HG03103 (cell line): ENCODE results near the gene ZNF497.
"Not testable (repeated sequence)": the region's sequence is repeated elsewhere in the genome, so short reads cannot be mapped to it uniquely, and the experiment has no call there.

Source experiments
- ATAC-seq: cut with Tn5 transposase; IDR thresholded peaks from one replicate; pipeline ENCODE4 v1.9.1; 2021; ENCODE audit warnings: low read depth; ENCODE audit not compliant: unreplicated experiment

ZNF497 gene

GRCh38 chr19:58350871-58351557, 11.5 kb downstream of the ZNF497 start:
- ATAC-seq = no peak

- ATAC-seq = no peak
Measured at GRCh38 chr19:58350001-58350861, 12.3 kb downstream of the ZNF497 start.

GRCh38 chr19:58349590-58349989, 13.0 kb downstream of the ZNF497 start:
- no peak for ATAC-seq

GRCh38 chr19:58348080-58348479, 14.5 kb downstream of the ZNF497 start:
- ATAC-seq = not testable (repeated sequence)

GRCh38 chr19:58346961-58347929, 15.3 kb downstream of the ZNF497 start:
- peak; percentile 78 for ATAC-seq

- no peak for ATAC-seq
Measured at GRCh38 chr19:58345558-58345957, 17.0 kb downstream of the ZNF497 start.

GRCh38 chr19:58338825-58339558, 23.6 kb downstream of the ZNF497 start:
- ATAC-seq = no peak

GRCh38 chr19:58338336-58338735, 24.2 kb downstream of the ZNF497 start:
- ATAC-seq = no peak

- ATAC-seq = no peak
Measured at GRCh38 chr19:58336820-58337219, 25.7 kb downstream of the ZNF497 start.

- no peak for ATAC-seq
Measured at GRCh38 chr19:58336216-58336615, 26.3 kb downstream of the ZNF497 start.

- no peak for ATAC-seq
Measured at GRCh38 chr19:58335630-58336029, 26.9 kb downstream of the ZNF497 start.

GRCh38 chr19:58334691-58335249, 27.8 kb downstream of the ZNF497 start:
- no peak for ATAC-seq

- no peak for ATAC-seq
Measured at GRCh38 chr19:58332697-58333096, 29.9 kb downstream of the ZNF497 start.

- ATAC-seq = no peak
Measured at GRCh38 chr19:58330458-58330857, 32.1 kb downstream of the ZNF497 start.

- no peak for ATAC-seq
Measured at GRCh38 chr19:58328999-58329398, 33.6 kb downstream of the ZNF497 start.

- peak; percentile 80 for ATAC-seq
Measured at GRCh38 chr19:58326914-58327726, 35.4 kb downstream of the ZNF497 start, which contains the start of gene ZSCAN22. Gene ZSCAN22 (plus strand): TSS chr19:58326994. CDS start chr19:58334803, 7,809 bp downstream.

GRCh38 chr19:58326501-58326913, 36.0 kb downstream of the ZNF497 start:
- ATAC-seq = no peak

- ATAC-seq = no peak
Measured at GRCh38 chr19:58325311-58326022, 37.1 kb downstream of the ZNF497 start.
